GM12878 (cell line): ENCODE results near the gene SRF. TPM values are rescaled to one million over a fixed set of nuclear protein-coding genes. Genes with fewer than 3 reads are reported as not detected.

Experiments used
- ATAC-seq: fragments of 200-7000 bp; cut with Tn5 transposase; 3 replicates; pipeline ENCODE4 v1.9.1; 2020; ENCODE audit warnings: mild to moderate bottlenecking, moderate library complexity
- BruUV-seq: library from RNA; stranded (reverse); fragments of 400-500 nt; replicated peaks from 2 replicates; lab custom pipeline; 2021; lab: Mats Ljungman, UMichigan
- CTCF ChIA-PET: fragments of 300-600 bp; sonication (Branson Sonifier 250); formaldehyde crosslinking; extraction: SDS; loops from one replicate; lab custom pipeline; 2021; ENCODE audit warnings: inconsistent platforms; lab: Yijun Ruan, JAX
- POLR2A ChIA-PET: fragments of 350-600 bp; formaldehyde crosslinking; extraction: SDS; loops from one replicate; lab custom pipeline; 2021; ENCODE audit warnings: inconsistent platforms; lab: Charles Lee
- RAD21 ChIA-PET: fragments of 300-600 bp; sonication (Branson Sonifier 250); formaldehyde crosslinking; loops from one replicate; lab custom pipeline; 2023; ENCODE audit warnings: antibody characterized with exemption; ENCODE audit not compliant: unreplicated experiment; lab: Charles Lee
- SMC1A ChIA-PET: fragments of 300-600 bp; sonication (Branson Sonifier 250); formaldehyde crosslinking; loops from one replicate; lab custom pipeline; 2023; ENCODE audit not compliant: unreplicated experiment, uncharacterized antibody; lab: Charles Lee
- DNase-seq: peaks from one replicate; pipeline ENCODE4 v3.0.0-alpha.2; 2011; ENCODE audit warnings: low read depth, low spot score
- FAIRE-seq: peaks from 3 replicates; lab custom pipeline; 2011; peaks lifted over from hg19 to GRCh38; lab: Jason Lieb, UNC
- H2AFZ ChIP-seq: 2 replicates; pipeline ENCODE4 v1.6.0; 2011; ENCODE audit warnings: low read depth, low read length, control low read depth; ENCODE audit not compliant: control insufficient read depth
- H3K27ac ChIP-seq: 2 replicates; pipeline ENCODE4 v1.5.1; 2011; ENCODE audit warnings: control low read depth; ENCODE audit not compliant: control insufficient read depth, insufficient read depth
- H3K27me3 ChIP-seq, 2 experiments: replicated peaks in 1 of 2; 2 replicates each; pipeline versions ENCODE4 v1.6.0 to v1.6.1; 2011; ENCODE audit warnings: low read length in 1 of 2; ENCODE audit not compliant: control insufficient read depth in 2 of 2, insufficient read depth in 2 of 2
- H3K36me3 ChIP-seq, 2 experiments: 2 replicates each; pipeline ENCODE4 v1.5.1; 2011; ENCODE audit warnings: low read length in 1 of 2; ENCODE audit not compliant: control insufficient read depth in 2 of 2, insufficient read depth in 2 of 2
- H3K4me1 ChIP-seq: 2 replicates; pipeline ENCODE4 v1.6.1; 2011; ENCODE audit warnings: mild to moderate bottlenecking, low read length, moderate library complexity, mixed read lengths; ENCODE audit not compliant: control insufficient read depth, insufficient read depth
- H3K4me2 ChIP-seq: 2 replicates; pipeline ENCODE4 v1.6.0; 2011; ENCODE audit warnings: control low read depth; ENCODE audit not compliant: control insufficient read depth, insufficient read depth
- H3K4me3 ChIP-seq: fragments of 200-600 bp; sonication (generic); 2 replicates; pipeline ENCODE4 v1.5.1; 2016
- H3K79me2 ChIP-seq: 2 replicates; pipeline ENCODE4 v1.6.0; 2011; ENCODE audit warnings: low read length; ENCODE audit not compliant: control insufficient read depth, insufficient read depth
- H3K9ac ChIP-seq: 2 replicates; pipeline ENCODE4 v1.8.0; 2011; ENCODE audit warnings: low read length, control low read depth, mixed read lengths; ENCODE audit not compliant: control insufficient read depth, insufficient read depth
- H3K9me3 ChIP-seq: replicated peaks from 3 replicates; pipeline ENCODE4 v1.5.1; 2011; ENCODE audit warnings: mild to moderate bottlenecking, low read length; ENCODE audit not compliant: control insufficient read depth, insufficient read depth
- H4K20me1 ChIP-seq: 2 replicates; pipeline ENCODE4 v1.6.0; 2011; ENCODE audit not compliant: control insufficient read depth, insufficient read depth
- CREB1 ChIP-seq: IDR thresholded peaks from 2 replicates; pipeline ENCODE4 v1.6.1; 2012; ENCODE audit warnings: low read depth, mild to moderate bottlenecking, inconsistent platforms
- EP300 ChIP-seq, 2 experiments: fragments of 150-350 bp in 1 of 2; IDR thresholded peaks; 2 replicates each; pipeline ENCODE4 v1.6.1; 2011 to 2012; ENCODE audit warnings: low read depth in 2 of 2, low read length in 2 of 2, borderline replicate concordance in 1 of 2, improper control_type of control experiment in 1 of 2, inconsistent platforms in 1 of 2; ENCODE audit not compliant: control insufficient read depth in 1 of 2
- GABPA ChIP-seq: IDR thresholded peaks from 2 replicates; pipeline ENCODE4 v1.6.1; 2014; ENCODE audit warnings: antibody characterized with exemption, low read depth, mild to moderate bottlenecking, inconsistent platforms
- MTA3 ChIP-seq: IDR thresholded peaks from 2 replicates; pipeline ENCODE4 v1.6.1; 2012; ENCODE audit warnings: low read length, inconsistent platforms, borderline replicate concordance
- MYB ChIP-seq: fragments of 150-350 bp; IDR thresholded peaks from 2 replicates; pipeline ENCODE4 v1.6.1; 2014; ENCODE audit warnings: mild to moderate bottlenecking, low read depth, low read length, borderline replicate concordance
- PML ChIP-seq: IDR thresholded peaks from 2 replicates; pipeline ENCODE4 v1.6.1; 2012; ENCODE audit warnings: low read length, inconsistent platforms
- POLR2A ChIP-seq: IDR thresholded peaks from 2 replicates; pipeline ENCODE4 v1.6.1; 2011; ENCODE audit warnings: low read depth, mild to moderate bottlenecking, low read length
- POLR2AphosphoS2 ChIP-seq: IDR thresholded peaks from 2 replicates; pipeline ENCODE4 v1.6.1; 2011; ENCODE audit warnings: low read depth, mild to moderate bottlenecking, low read length, improper control_type of control experiment, moderate library complexity
- RCOR1 ChIP-seq: conservative IDR thresholded peaks from 2 replicates; pipeline ENCODE4 v1.6.1; 2012; ENCODE audit warnings: low read depth, low read length, improper control_type of control experiment
- REST ChIP-seq: IDR thresholded peaks from 2 replicates; pipeline ENCODE4 v1.6.1; 2012; ENCODE audit warnings: mild to moderate bottlenecking, low read depth, low read length
- SIN3A ChIP-seq: IDR thresholded peaks from 2 replicates; pipeline ENCODE4 v1.6.1; 2012; ENCODE audit warnings: low read depth, low read length, improper control_type of control experiment
- TAF1 ChIP-seq: IDR thresholded peaks from 2 replicates; pipeline ENCODE4 v1.6.1; 2011; ENCODE audit warnings: mild to moderate bottlenecking, low read depth, low read length, borderline replicate concordance
- WGBS: methylation state at CpG from one replicate; pipeline ENCODE4 v1.1.6; 2016; ENCODE audit warnings: low lambda C conversion rate; ENCODE audit not compliant: insufficient replicate concordance, insufficient coverage; ENCODE audit errors: missing lambda C conversion rate; 5-methylcytosine and 5-hydroxymethylcytosine counted together
- in situ Hi-C: fragments of 300-500 bp; cut with MboI; formaldehyde crosslinking; loops from 9 replicates; pipeline ENCODE4 v1.14.3; 2018; ENCODE audit warnings: mixed read lengths
- intact Hi-C: fragments of 100-400 bp; cut with micrococcal nuclease; formaldehyde crosslinking; loops from one replicate; pipeline ENCODE4 v1.14.2; 2022; ENCODE audit not compliant: unreplicated experiment
- polyA plus RNA-seq, 11 experiments: library from polyadenylated mRNA; depleted of rRNA in 4 of 11; unstranded in 6 of 11; stranded (reverse) in 5 of 11; fragments of >200 nt; fragmentation: Nextera tagmentation in 4 of 11; fragmentation: Illumina TruSeq in 1 of 11; extraction: Ambion mirVana in 4 of 11; extraction: Trizol in 1 of 11; gene quantifications; 1 replicate in 1 of 11; 2 replicates in 10 of 11; pipeline versions ENCODE4 v1.2.1 to v1.2.3, GENCODE V29; 2011 to 2016; ENCODE audit warnings: inconsistent platforms in 2 of 11, missing spikeins in 2 of 11, low read depth in 1 of 11
- total RNA-seq, 4 experiments: library from RNA; depleted of rRNA in 3 of 4; stranded (reverse); fragments of >200 nt in 3 of 4; fragmentation: Illumina TruSeq in 1 of 4; extraction: Trizol in 1 of 4; gene quantifications; 2 replicates each; pipeline versions ENCODE4 v1.2.1 to v1.2.3, GENCODE V29; 2013 to 2021

The SRF gene
- total and polyA plus RNA-seq, 10 of the 15 experiments (the other 5 are each of a cell fraction or from before 2014, with no cell fraction given) = 2.3 to 56.3 (median 28.2) TPM

GRCh38 chr6:43199912-43200311 lies 28.8 kb downstream of the SRF start (continued):
- no peak for TF ChIP-seq PML
- no peak for TF ChIP-seq SIN3A
- no peak for TF ChIP-seq CREB1
- TF ChIP-seq, all 136 proteins: peak for 0

GRCh38 chr6:43200541-43200940 lies 29.5 kb downstream of the SRF start:
- Histone ChIP-seq H3K4me3 (no peak overlapping the region), H3K4me1 (no peaks in the 10 kb centered on the region), H3K79me2 (no peaks in the 10 kb centered on the region), H3K27me3 (no peaks in the 10 kb centered on the region), H3K27ac (no peak overlapping the region), H3K9ac (no peak overlapping the region), H3K9me3 (no peaks in the 10 kb centered on the region), H2AFZ (no peak overlapping the region), H3K4me2 (no peak overlapping the region), H3K36me3 (peaks cover 2 to 13% of the 10 kb centered on the region in 2 experiments), H4K20me1 (no peaks in the 10 kb centered on the region)
- in situ Hi-C loops (no loop called here), intact Hi-C loops (no loop called here)
- BruUV-seq = no TSS peak
- CTCF ChIA-PET = interaction anchor here (0.6 to 1.8 kb wide), 2 partner anchors 9 to 29 kb away, joined by 3 to 7 read pairs; partner anchors contain the start of gene DNPH1
- RAD21 ChIA-PET = no interaction called here
- DNase-seq = no peak
- 100% methylated on average over 6 of the region's 6 CpGs for WGBS
- FAIRE-seq = no peak
- POLR2A ChIA-PET = interaction anchor here (0.5 kb wide), 1 partner anchor 61 kb away, joined by 5 read pairs; no protein-coding TSS in a partner anchor
- ATAC-seq = no peak
- SMC1A ChIA-PET = interaction anchor here (1.8 kb wide), 1 partner anchor 30 kb away, joined by 3 read pairs; no protein-coding TSS in a partner anchor
- no peak for TF ChIP-seq EP300 (IDR thresholded peaks at IDR 0.05; ENCODE audit: borderline replicate concordance in 1 of 2, control insufficient read depth in 1 of 2, low read depth in 2 of 2, low read length in 2 of 2)
- TF ChIP-seq MTA3 = no peak
- no peak for TF ChIP-seq REST
- no peak for TF ChIP-seq MYB
- no peak for TF ChIP-seq POLR2A
- no peak for TF ChIP-seq GABPA
- TF ChIP-seq SIN3A = no peak
- no peak for TF ChIP-seq POLR2AphosphoS2
- no peak for TF ChIP-seq TAF1
- TF ChIP-seq RCOR1 = no peak
